Adipocyte (in vitro differentiated cells): Measurements from ENCODE around the gene CHMP4A.
A peak's percentile ranks its signal among the peaks of the same experiment; 100 is the strongest.
"Not testable (repeated sequence)": the region's sequence is repeated elsewhere in the genome, so short reads cannot be mapped to it uniquely, and the experiment has no call there.

Experiments used
- DNase-seq: peaks from one replicate; pipeline ENCODE4 v3.0.0-alpha.2; 2015; ENCODE audit warnings: low read depth
- H3K27me3 ChIP-seq: replicated peaks from 2 replicates; pipeline ENCODE4 v1.7.0; 2013; ENCODE audit warnings: mild to moderate bottlenecking, low read length, moderate library complexity; ENCODE audit not compliant: control insufficient read depth, insufficient read depth
- H3K36me3 ChIP-seq: 2 replicates; pipeline ENCODE4 v1.7.0; 2013; ENCODE audit warnings: low read length, mild to moderate bottlenecking, moderate library complexity; ENCODE audit not compliant: control insufficient read depth, insufficient read depth, severe bottlenecking
- H3K4me1 ChIP-seq: 2 replicates; pipeline ENCODE4 v1.7.0; 2013; ENCODE audit warnings: mild to moderate bottlenecking, low read length, moderate library complexity; ENCODE audit not compliant: control insufficient read depth, insufficient read depth
- H3K4me3 ChIP-seq: 2 replicates; pipeline ENCODE4 v1.7.0; 2013; ENCODE audit warnings: mild to moderate bottlenecking, low read length, moderate library complexity
- H3K9ac ChIP-seq: 2 replicates; pipeline ENCODE4 v1.7.0; 2013; ENCODE audit warnings: mild to moderate bottlenecking, low read length, moderate library complexity
- H3K9me3 ChIP-seq: 2 replicates; pipeline ENCODE4 v1.7.0; 2013; ENCODE audit warnings: mild to moderate bottlenecking, low read length, moderate library complexity; ENCODE audit not compliant: control insufficient read depth

The CHMP4A gene

GRCh38 chr14:24219080-24219479 lies 5.8 kb upstream of the CHMP4A start:
- no peaks in the 10 kb centered on the region for H3K27me3 ChIP-seq
- H3K4me1 ChIP-seq, result peaks cover 8% of the 10 kb centered on the region
- H3K36me3 ChIP-seq, result peaks cover 21% of the 10 kb centered on the region
- no peaks in the 10 kb centered on the region for H3K9me3 ChIP-seq
- DNase-seq, result no peak
- H3K4me3 ChIP-seq, result no peak overlapping the region
- H3K9ac ChIP-seq, result no peak overlapping the region

DNA sequence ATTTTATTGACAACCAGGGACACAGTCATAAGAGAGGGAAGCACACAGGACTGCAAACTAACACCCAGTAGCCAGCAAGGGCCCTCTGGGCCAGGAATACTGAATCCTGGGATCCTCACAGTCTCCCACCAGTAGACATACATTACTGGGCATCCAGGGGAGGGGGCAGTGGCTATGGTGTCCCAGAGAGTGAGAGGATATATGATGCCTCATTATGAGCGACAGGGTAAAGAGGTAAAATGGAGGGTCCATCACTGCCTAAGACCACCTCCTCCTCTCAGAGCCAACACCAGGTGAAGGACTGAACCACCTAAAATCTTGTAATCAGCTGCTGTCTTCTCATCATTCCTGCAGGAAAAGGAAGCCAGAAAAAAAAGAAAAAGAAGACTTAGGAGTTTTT lies 3.6 kb upstream of the CHMP4A start:
- H3K9me3 ChIP-seq, H3K4me3 ChIP-seq, H3K9ac ChIP-seq, H3K27me3 ChIP-seq, DNase-seq: not testable (repeated sequence)
- peaks cover 21% of the 10 kb centered on the region for H3K36me3 ChIP-seq
- peaks cover 14% of the 10 kb centered on the region for H3K4me1 ChIP-seq

DNA sequence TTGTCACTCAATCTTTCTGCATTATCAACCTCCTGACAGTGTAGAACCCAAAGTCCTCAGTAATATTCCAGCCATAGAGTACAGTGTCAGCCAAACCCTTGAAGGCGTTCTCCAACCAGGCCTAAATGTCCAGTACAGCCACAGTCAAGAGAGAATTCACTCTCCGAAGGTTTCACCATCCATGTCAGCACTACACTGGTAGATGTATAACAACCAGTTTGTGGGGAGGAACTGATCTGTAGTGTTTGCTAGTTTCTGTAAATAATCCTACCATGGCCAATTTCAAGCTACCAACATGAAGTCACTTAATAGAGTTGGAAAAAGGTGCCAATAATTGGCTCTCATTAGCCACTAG lies 3.0 kb upstream of the CHMP4A start:
- DNase-seq, result no peak
- peak overlapping the region; percentile 91 for H3K4me3 ChIP-seq
- H3K9me3 ChIP-seq, result no peaks in the 10 kb centered on the region
- H3K36me3 ChIP-seq, result peaks cover 23% of the 10 kb centered on the region
- H3K4me1 ChIP-seq, result peaks cover 14% of the 10 kb centered on the region
- no peaks in the 10 kb centered on the region for H3K27me3 ChIP-seq
- peak overlapping the region; percentile 90 for H3K9ac ChIP-seq

DNA sequence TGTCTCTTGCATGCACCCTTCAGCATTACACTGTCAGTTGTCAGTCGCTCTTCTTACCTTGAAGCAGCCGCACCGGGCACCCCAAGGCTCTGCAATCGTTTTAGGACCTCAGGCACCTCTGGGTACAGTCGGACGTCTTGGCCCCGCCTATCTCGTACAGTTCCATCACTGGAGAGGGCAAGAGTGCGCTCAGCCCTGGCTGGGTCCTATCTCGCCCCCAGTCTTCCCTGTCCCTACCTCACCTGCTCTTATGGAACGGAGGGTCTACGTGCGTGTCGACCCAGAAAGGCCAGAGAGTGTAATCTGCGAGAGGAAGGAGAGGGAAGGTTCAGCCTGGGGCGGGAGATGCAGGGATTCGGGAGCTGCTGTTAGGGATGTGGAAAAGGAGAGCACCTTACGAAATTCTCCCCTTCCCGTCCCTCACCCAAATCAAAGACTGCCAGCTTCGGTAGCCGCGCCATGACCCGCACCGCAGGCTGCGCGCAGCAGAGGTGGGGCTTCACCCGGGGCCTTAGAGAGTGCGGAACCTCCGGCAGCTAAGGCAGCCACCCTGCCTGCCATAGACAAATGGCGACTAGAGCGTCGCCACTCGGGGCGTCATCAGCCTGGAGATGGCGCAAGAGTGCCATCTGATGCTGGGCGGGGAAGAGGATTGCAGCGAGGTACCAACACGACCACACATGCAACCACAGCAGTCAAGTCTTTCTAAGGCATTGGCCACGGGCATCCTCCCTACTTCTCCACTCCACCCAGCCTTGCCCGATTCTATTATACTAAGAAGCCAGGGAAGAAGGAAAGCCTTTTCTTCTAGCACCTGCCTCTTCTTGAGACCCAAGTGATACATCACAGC lies 2.4 kb upstream of the CHMP4A start, which contains the start of gene MDP1:
Gene MDP1, minus strand, starts transcription at position 572 of the 850 bp plus-strand sequence. Its CDS starts 111 bp downstream, at position 461.
- peaks cover 14% of the 10 kb centered on the region for H3K4me1 ChIP-seq
- peak within 1 kb of the TSS; percentile 90 for H3K9ac ChIP-seq
- DNase-seq, result peak; percentile 95
- no peaks in the 10 kb centered on the region for H3K9me3 ChIP-seq
- H3K27me3 ChIP-seq, result no peaks in the 10 kb centered on the region
- H3K36me3 ChIP-seq, result peaks cover 24% of the 10 kb centered on the region
- peak within 1 kb of the TSS; percentile 91 for H3K4me3 ChIP-seq

DNA sequence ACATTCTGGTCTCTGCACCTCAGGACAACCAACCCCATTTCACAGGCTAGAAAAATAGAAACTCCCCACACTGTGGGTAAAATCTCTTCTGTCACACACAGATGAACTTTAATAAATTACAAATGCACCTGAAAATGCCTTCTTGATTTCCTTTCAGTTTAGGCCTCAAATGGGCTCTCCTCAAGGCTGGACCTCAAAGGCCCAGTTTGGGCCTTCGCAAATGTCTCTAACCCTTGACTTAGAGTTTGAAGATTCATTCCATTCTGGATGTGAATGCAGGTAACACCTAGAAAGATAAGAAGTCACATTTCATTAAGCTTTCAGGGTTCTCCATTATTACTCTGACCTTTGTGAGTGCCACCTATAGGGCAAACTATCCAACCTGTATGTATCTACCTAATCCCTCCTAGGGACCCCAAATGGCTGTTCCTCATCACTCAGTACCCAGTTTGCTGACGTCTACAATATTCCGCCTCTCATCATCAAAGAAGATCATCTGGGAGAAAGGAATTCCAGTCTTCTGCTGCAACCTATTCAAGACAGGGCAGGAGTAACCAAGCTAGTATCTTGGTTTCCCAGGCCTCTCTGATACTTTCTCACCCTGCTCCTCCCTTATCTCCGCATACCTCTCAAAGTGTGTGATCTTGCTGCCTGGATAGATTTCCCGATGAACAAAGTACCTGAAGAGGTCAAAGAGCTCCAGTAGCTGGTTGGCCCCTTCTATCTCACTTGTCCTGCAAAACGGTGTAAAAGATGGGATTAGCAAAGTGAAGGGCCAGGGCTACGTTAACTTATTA lies 776 bp upstream of the CHMP4A start:
- DNase-seq, result no peak
- Histone ChIP-seq H3K4me1 (peaks cover 14% of the 10 kb centered on the region), H3K27me3 (no peaks in the 10 kb centered on the region), H3K36me3 (peaks cover 37% of the 10 kb centered on the region), H3K9me3 (no peaks in the 10 kb centered on the region), H3K4me3 (peak overlapping the region; percentile 93), H3K9ac (peak overlapping the region; percentile 97)

- Histone ChIP-seq H3K27me3 (no peaks in the 10 kb centered on the region), H3K4me3 (no peak overlapping the region), H3K9ac (no peak overlapping the region), H3K4me1 (peaks cover 13% of the 10 kb centered on the region), H3K9me3 (no peaks in the 10 kb centered on the region), H3K36me3 (peaks cover 46% of the 10 kb centered on the region)
- DNase-seq, result no peak
Measured at GRCh38 chr14:24211311-24211710, 2.0 kb downstream of the CHMP4A start.

DNA sequence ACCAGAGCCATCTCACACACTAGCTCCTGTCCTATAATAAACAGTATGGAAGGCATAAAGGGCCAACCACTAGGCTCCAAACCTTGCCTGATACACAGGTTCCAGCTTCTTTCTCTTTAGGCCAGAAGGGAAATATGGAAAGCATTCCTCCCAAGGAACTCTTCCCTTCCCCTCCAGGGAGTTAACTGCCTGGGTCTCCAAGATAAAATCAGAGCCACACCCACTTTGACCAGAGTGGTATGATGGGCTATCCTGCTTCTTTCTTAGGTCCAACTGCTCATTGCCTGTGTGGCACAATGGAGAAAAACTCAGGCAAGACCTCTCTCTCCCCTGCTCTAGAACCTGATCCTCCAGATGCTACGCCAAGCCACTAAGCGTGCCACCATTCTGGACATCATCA lies 5.7 kb downstream of the CHMP4A start:
- H3K36me3 ChIP-seq, result peaks cover 69% of the 10 kb centered on the region

DNA sequence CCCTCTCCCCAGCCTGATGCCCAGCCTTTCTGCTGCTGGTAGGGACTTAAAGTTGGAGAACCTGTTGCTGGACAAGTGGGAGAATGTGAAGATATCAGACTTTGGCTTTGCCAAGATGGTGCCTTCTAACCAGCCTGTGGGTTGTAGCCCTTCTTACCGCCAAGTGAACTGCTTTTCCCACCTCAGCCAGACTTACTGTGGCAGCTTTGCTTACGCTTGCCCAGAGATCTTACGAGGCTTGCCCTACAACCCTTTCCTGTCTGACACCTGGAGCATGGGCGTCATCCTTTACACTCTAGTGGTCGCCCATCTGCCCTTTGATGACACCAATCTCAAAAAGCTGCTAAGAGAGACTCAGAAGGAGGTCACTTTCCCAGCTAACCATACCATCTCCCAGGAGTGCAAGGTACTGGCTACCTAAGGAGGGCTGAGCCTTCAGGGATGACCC lies 6.2 kb downstream of the CHMP4A start:
- peaks cover 69% of the 10 kb centered on the region for H3K36me3 ChIP-seq

More for the DNA sequence above, 5.7 kb downstream of the CHMP4A start:
- DNase-seq, result no peak
- Histone ChIP-seq H3K9ac (no peak overlapping the region), H3K4me1 (no peaks in the 10 kb centered on the region), H3K9me3 (no peaks in the 10 kb centered on the region), H3K27me3 (no peaks in the 10 kb centered on the region), H3K4me3 (no peak overlapping the region)

GRCh38 chr14:24206260-24207103 lies 6.8 kb downstream of the CHMP4A start:
- Histone ChIP-seq H3K27me3 (no peaks in the 10 kb centered on the region), H3K9me3 (no peaks in the 10 kb centered on the region), H3K36me3 (peaks cover 72% of the 10 kb centered on the region), H3K4me1 (no peaks in the 10 kb centered on the region), H3K4me3 (no peak overlapping the region), H3K9ac (no peak overlapping the region)
- no peak for DNase-seq

More for the DNA sequence above, 6.2 kb downstream of the CHMP4A start:
- no peak for DNase-seq
- Histone ChIP-seq H3K4me3 (no peak overlapping the region), H3K9me3 (no peaks in the 10 kb centered on the region), H3K9ac (no peak overlapping the region), H3K4me1 (no peaks in the 10 kb centered on the region), H3K27me3 (no peaks in the 10 kb centered on the region)

- H3K4me1 ChIP-seq, result no peaks in the 10 kb centered on the region
- peaks cover 58% of the 10 kb centered on the region for H3K36me3 ChIP-seq
- no peak overlapping the region for H3K9ac ChIP-seq
- DNase-seq, result no peak
- no peaks in the 10 kb centered on the region for H3K9me3 ChIP-seq
- H3K27me3 ChIP-seq, result no peaks in the 10 kb centered on the region
- H3K4me3 ChIP-seq, result no peak overlapping the region
Measured at GRCh38 chr14:24204163-24205146, 8.8 kb downstream of the CHMP4A start.
